A549 (cell line): ENCODE data around the gene TPD52L1. TPM values are rescaled to one million over a fixed set of nuclear protein-coding genes. Genes with fewer than 3 reads are reported as not detected.

Experiments used
- ATAC-seq, 2 experiments: fragments of 200-7000 bp in 1 of 2; fragments of >200 bp in 1 of 2; cut with Nextera tagmentation in 1 of 2; cut with Tn5 transposase in 1 of 2; 3 replicates each; pipeline versions ENCODE4 v1.8.0 to v1.9.1; 2018 to 2020; ENCODE audit warnings: mild to moderate bottlenecking in 1 of 2, moderate library complexity in 1 of 2
- CTCF ChIA-PET: fragments of 300-600 bp; sonication (Branson Sonifier 250); formaldehyde crosslinking; extraction: SDS; loops from one replicate; lab custom pipeline; 2021; ENCODE audit warnings: antibody characterized with exemption, inconsistent platforms; lab: Yijun Ruan, JAX
- POLR2A ChIA-PET: fragments of 350-600 bp; formaldehyde crosslinking; extraction: SDS; loops from one replicate; lab custom pipeline; 2021; ENCODE audit warnings: antibody characterized with exemption, inconsistent platforms; lab: Yijun Ruan, JAX
- DNase-seq, 2 experiments: peaks; one replicate each; pipeline versions ENCODE4 v3.0.0 to v3.0.0-alpha.2; 2011 to 2016; ENCODE audit warnings: low read depth in 1 of 2, low spot score in 1 of 2
- FAIRE-seq: peaks from 2 replicates; lab custom pipeline; 2011; peaks lifted over from hg19 to GRCh38; lab: Jason Lieb, UNC
- H3K27ac ChIP-seq, 2 experiments: fragments of >200 bp; sonication (Bioruptor Twin); formaldehyde crosslinking; 3 replicates each; pipeline ENCODE4 v1.5.1; 2016 to 2017
- H3K4me1 ChIP-seq: fragments of >200 bp; sonication (Bioruptor Twin); formaldehyde crosslinking; 3 replicates; pipeline ENCODE4 v1.6.1; 2016
- H3K4me2 ChIP-seq: fragments of >200 bp; sonication (Bioruptor Twin); formaldehyde crosslinking; 3 replicates; pipeline ENCODE4 v1.6.1; 2016
- H3K4me3 ChIP-seq: fragments of >200 bp; sonication (Bioruptor Twin); formaldehyde crosslinking; 3 replicates; pipeline ENCODE4 v1.5.1; 2016
- H3K9me3 ChIP-seq: fragments of >200 bp; sonication (Bioruptor Twin); formaldehyde crosslinking; 3 replicates; pipeline ENCODE4 v1.6.1; 2016
- CBX8 ChIP-seq: fragments of 200-600 bp; sonication (generic); IDR thresholded peaks from 2 replicates; pipeline ENCODE4 v1.6.1; 2016
- CEBPB ChIP-seq, 2 experiments: fragments of >200 bp in 1 of 2; sonication (Bioruptor Twin) in 1 of 2; formaldehyde crosslinking in 1 of 2; IDR thresholded peaks; 2 replicates each; pipeline ENCODE4 v1.6.1; 2012 to 2016
- CHD2 ChIP-seq: fragments of 150-350 bp; IDR thresholded peaks from 2 replicates; pipeline ENCODE4 v1.6.1; 2014; ENCODE audit warnings: low read length; ENCODE audit not compliant: partially characterized antibody
- CHD4 ChIP-seq: fragments of 200-600 bp; sonication (generic); IDR thresholded peaks from 2 replicates; pipeline ENCODE4 v1.6.1; 2016; ENCODE audit warnings: antibody characterized with exemption, mild to moderate bottlenecking, borderline replicate concordance
- EHF ChIP-seq: fragments of 250-450 bp; sonication (Bioruptor Pico); IDR thresholded peaks from 2 replicates; pipeline ENCODE4 v1.5.0; 2020; ENCODE audit warnings: mild to moderate bottlenecking
- EHMT2 ChIP-seq: fragments of 200-600 bp; sonication (generic); IDR thresholded peaks from 2 replicates; pipeline ENCODE4 v1.6.1; 2016; ENCODE audit warnings: antibody characterized with exemption, low read depth, mild to moderate bottlenecking, moderate library complexity
- FOSB ChIP-seq: fragments of 250-450 bp; sonication (Bioruptor Pico); IDR thresholded peaks from 2 replicates; pipeline ENCODE4 v1.5.0; 2020; ENCODE audit warnings: mild to moderate bottlenecking, moderate library complexity
- FOSL2 ChIP-seq, 2 experiments: fragments of 450-650 bp in 1 of 2; fragments of >200 bp in 1 of 2; sonication (Bioruptor Twin) in 1 of 2; formaldehyde crosslinking; IDR thresholded peaks; 2 replicates each; pipeline versions ENCODE4 v1.5.0 to v1.6.1; 2016 to 2020; ENCODE audit warnings: mild to moderate bottlenecking in 1 of 2, moderate library complexity in 1 of 2
- HEYL ChIP-seq: fragments of 250-450 bp; sonication (Bioruptor Pico); IDR thresholded peaks from 2 replicates; pipeline ENCODE4 v1.8.0; 2021; ENCODE audit warnings: mild to moderate bottlenecking, moderate library complexity
- HOXA7 ChIP-seq: fragments of 250-450 bp; sonication (Bioruptor Pico); IDR thresholded peaks from 2 replicates; pipeline ENCODE4 v1.5.0; 2020; ENCODE audit warnings: mild to moderate bottlenecking, moderate library complexity
- HOXB13 ChIP-seq: fragments of 250-450 bp; sonication (Bioruptor Pico); IDR thresholded peaks from 2 replicates; pipeline ENCODE4 v1.5.0; 2020; ENCODE audit warnings: low read depth, mild to moderate bottlenecking, moderate library complexity
- JUNB ChIP-seq: fragments of >200 bp; sonication (Bioruptor Twin); formaldehyde crosslinking; IDR thresholded peaks from 2 replicates; pipeline ENCODE4 v1.6.1; 2016
- MAFK ChIP-seq: fragments of 450-650 bp; IDR thresholded peaks from 2 replicates; pipeline ENCODE4 v1.6.1; 2014; ENCODE audit not compliant: partially characterized antibody
- MAZ ChIP-seq: fragments of 150-350 bp; IDR thresholded peaks from 2 replicates; pipeline ENCODE4 v1.6.1; 2014; ENCODE audit warnings: antibody characterized with exemption, low read depth, low read length, borderline replicate concordance
- MYC ChIP-seq: IDR thresholded peaks from 2 replicates; pipeline ENCODE4 v1.6.1; 2012; ENCODE audit warnings: mild to moderate bottlenecking, inconsistent platforms, low read length, improper control_type of control experiment, borderline replicate concordance
- NFE2L2 ChIP-seq: fragments of 150-350 bp; conservative IDR thresholded peaks from 2 replicates; pipeline ENCODE4 v1.6.1; 2014; ENCODE audit warnings: low read length
- NPAS2 ChIP-seq: fragments of 250-450 bp; sonication (Bioruptor Pico); IDR thresholded peaks from 2 replicates; pipeline ENCODE4 v1.8.0; 2022; ENCODE audit warnings: mild to moderate bottlenecking, moderate library complexity, borderline replicate concordance
- POLR2A ChIP-seq: IDR thresholded peaks from 2 replicates; pipeline ENCODE4 v1.6.1; 2012; ENCODE audit warnings: mild to moderate bottlenecking, low read length
- RAD21 ChIP-seq, 2 experiments: fragments of >200 bp in 1 of 2; sonication (Bioruptor Twin) in 1 of 2; formaldehyde crosslinking in 1 of 2; IDR thresholded peaks in 1 of 2; conservative IDR thresholded peaks in 1 of 2; 2 replicates in 1 of 2; 3 replicates in 1 of 2; pipeline ENCODE4 v1.6.1; 2012 to 2018; ENCODE audit warnings: inconsistent platforms in 1 of 2
- RFX5 ChIP-seq: fragments of 450-650 bp; IDR thresholded peaks from 2 replicates; pipeline ENCODE4 v1.7.1; 2014; ENCODE audit warnings: antibody characterized with exemption, mild to moderate bottlenecking, moderate library complexity
- SMC3 ChIP-seq: fragments of >200 bp; sonication (Bioruptor Twin); formaldehyde crosslinking; IDR thresholded peaks from 3 replicates; pipeline ENCODE4 v1.6.1; 2018; ENCODE audit warnings: inconsistent platforms
- ZNF302 ChIP-seq: fragments of 250-450 bp; sonication (Bioruptor Pico); IDR thresholded peaks from 2 replicates; pipeline ENCODE4 v1.9.0; 2021; ENCODE audit warnings: inconsistent platforms, mild to moderate bottlenecking, moderate library complexity
- ZSCAN20 ChIP-seq: fragments of 250-450 bp; sonication (Bioruptor Pico); IDR thresholded peaks from 2 replicates; pipeline ENCODE4 v1.8.0; 2022; ENCODE audit warnings: mild to moderate bottlenecking, moderate library complexity
- WGBS: methylation state at CpG from one replicate; pipeline ENCODE4 v1.1.6; 2017; ENCODE audit errors: missing lambda C conversion rate; 5-methylcytosine and 5-hydroxymethylcytosine counted together
- polyA plus RNA-seq, 4 experiments: library from polyadenylated mRNA; depleted of rRNA in 3 of 4; stranded (reverse); fragments of >200 nt; fragmentation: RNase III in 1 of 4; extraction: RNeasy Plus Mini Kit Qiagen cat#74134 plus additional on column Dnase treatment in 1 of 4; gene quantifications; 2 replicates in 3 of 4; 3 replicates in 1 of 4; pipeline ENCODE4 v1.2.3, GENCODE V29; 2011 to 2017
- TF ChIP-seq, protein P1 (sequence below): IDR thresholded peaks from 2 replicates; pipeline ENCODE4 v1.6.1; 2012
- TF ChIP-seq, protein P2 (sequence below): IDR thresholded peaks from 2 replicates; pipeline ENCODE4 v1.6.1; 2012; ENCODE audit warnings: low read depth, borderline replicate concordance
- TF ChIP-seq, protein P3 (sequence below): fragments of 200-600 bp; sonication (generic); IDR thresholded peaks from 2 replicates; pipeline ENCODE4 v1.6.1; 2016; ENCODE audit warnings: antibody characterized with exemption, mild to moderate bottlenecking, moderate library complexity

Gene TPD52L1
- polyA plus RNA-seq, 2 of the 4 experiments (the other 2 are of a cell fraction) = 90.1 to 144 TPM

DNA sequence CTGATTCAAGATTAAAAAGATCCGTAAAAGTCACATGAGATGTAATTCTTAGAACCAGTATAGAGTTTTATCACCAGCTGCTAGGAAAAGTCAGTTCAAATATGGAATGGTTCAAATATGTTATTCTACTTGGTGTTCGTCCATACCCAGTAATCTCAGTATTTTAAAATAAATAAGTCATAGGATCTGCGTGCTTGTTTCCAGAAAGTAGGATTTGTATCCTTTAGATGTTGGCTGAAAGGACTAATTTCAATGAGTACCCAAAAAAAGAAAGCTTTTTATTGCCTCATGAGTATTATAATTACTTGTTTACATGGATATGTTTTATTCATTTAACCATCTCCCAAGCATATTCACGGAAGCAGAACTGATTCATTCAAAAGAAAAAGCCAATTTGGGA is 12.2 kb downstream of the TPD52L1 start:
- ChIA-PET POLR2A (no interaction called here), CTCF (interaction anchor here (0.7 to 2.6 kb wide), 2 partner anchors 11 to 28 kb away, joined by 4 to 9 read pairs; no protein-coding TSS in a partner anchor)
- no peak for DNase-seq
- 90% methylated on average over 4 of the region's 4 CpGs for WGBS
- no peak for ATAC-seq
- H3K27ac ChIP-seq = no peak overlapping the region
- no peaks in the 10 kb centered on the region for H3K9me3 ChIP-seq
- FAIRE-seq = no peak
- peaks cover 20% of the 10 kb centered on the region for H3K4me1 ChIP-seq
- no peak for TF ChIP-seq MYC
- no peak for TF ChIP-seq JUNB
- no peak for TF ChIP-seq NPAS2
- no peak for TF ChIP-seq ZSCAN20 (CRISPR knock-in tag)
- no peak for TF ChIP-seq FOSB (CRISPR knock-in tag)
- H3K4me3 ChIP-seq = no peak overlapping the region
- no peak overlapping the region for H3K4me2 ChIP-seq

- no peak for FAIRE-seq
- CTCF ChIA-PET = interaction anchor here (2.6 kb wide), 1 partner anchor 12 kb away, joined by 9 read pairs; no protein-coding TSS in a partner anchor
- DNase-seq = no peak
Measured at GRCh38 chr6:125166711-125167110, 13.1 kb downstream of the TPD52L1 start.

DNA sequence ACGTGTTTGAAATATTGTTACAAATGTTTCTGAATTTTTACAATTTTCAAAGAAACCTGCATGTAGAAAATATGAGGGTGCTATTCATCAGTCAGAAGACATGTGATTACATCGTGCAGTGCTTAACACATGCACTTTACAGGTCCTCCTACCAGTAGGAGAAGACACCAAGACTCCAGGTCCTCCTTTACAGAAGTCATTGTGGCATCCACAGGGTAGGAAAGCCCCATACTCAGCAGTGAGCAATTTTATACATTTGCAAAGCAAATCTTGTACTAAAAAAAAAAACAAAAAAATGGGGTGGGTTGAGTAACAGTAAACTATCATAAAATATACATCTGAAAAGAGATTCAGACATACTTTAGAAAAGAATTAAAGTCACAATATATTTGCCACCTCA is 14.0 kb downstream of the TPD52L1 start:
- no peak for FAIRE-seq
- Histone ChIP-seq H3K4me3 (no peak overlapping the region), H3K9me3 (no peaks in the 10 kb centered on the region), H3K27ac (no peak overlapping the region), H3K4me1 (peaks cover 21% of the 10 kb centered on the region)
- ATAC-seq = no peak
- no peak for TF ChIP-seq POLR2A
- TF ChIP-seq ZSCAN20 (CRISPR knock-in tag) = no peak
- TF ChIP-seq, protein P1, sequence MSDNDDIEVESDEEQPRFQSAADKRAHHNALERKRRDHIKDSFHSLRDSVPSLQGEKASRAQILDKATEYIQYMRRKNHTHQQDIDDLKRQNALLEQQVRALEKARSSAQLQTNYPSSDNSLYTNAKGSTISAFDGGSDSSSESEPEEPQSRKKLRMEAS = no peak
- no peak for TF ChIP-seq HEYL (CRISPR knock-in tag)
- no peak for TF ChIP-seq NFE2L2
- TF ChIP-seq EHMT2 = no peak
- no peak for TF ChIP-seq CHD2
- TF ChIP-seq, protein P2, sequence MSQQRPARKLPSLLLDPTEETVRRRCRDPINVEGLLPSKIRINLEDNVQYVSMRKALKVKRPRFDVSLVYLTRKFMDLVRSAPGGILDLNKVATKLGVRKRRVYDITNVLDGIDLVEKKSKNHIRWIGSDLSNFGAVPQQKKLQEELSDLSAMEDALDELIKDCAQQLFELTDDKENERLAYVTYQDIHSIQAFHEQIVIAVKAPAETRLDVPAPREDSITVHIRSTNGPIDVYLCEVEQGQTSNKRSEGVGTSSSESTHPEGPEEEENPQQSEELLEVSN = no peak
- TF ChIP-seq, all 56 proteins: peak for 0
- no peak for DNase-seq
- no peak overlapping the region for H3K4me2 ChIP-seq
- CTCF ChIA-PET = interaction anchor here (2.6 kb wide), 1 partner anchor 13 kb away, joined by 9 read pairs; no protein-coding TSS in a partner anchor
- 86% methylated on average over 2 of the region's 2 CpGs for WGBS
- POLR2A ChIA-PET = no interaction called here

More at GRCh38 chr6:125166711-125167110, 13.1 kb downstream of the TPD52L1 start:
- H3K9me3 ChIP-seq = no peaks in the 10 kb centered on the region
- peaks cover 21% of the 10 kb centered on the region for H3K4me1 ChIP-seq
- TF ChIP-seq RAD21 (conservative IDR thresholded peaks at IDR 0.05 in 1 of 2, IDR thresholded peaks at IDR 0.05 in 1 of 2) = no peak
- H3K4me3 ChIP-seq = no peak overlapping the region
- 94% methylated on average over 3 of the region's 3 CpGs for WGBS
- ATAC-seq = no peak
- no peak overlapping the region for H3K27ac ChIP-seq
- POLR2A ChIA-PET = no interaction called here
- no peak overlapping the region for H3K4me2 ChIP-seq

GRCh38 chr6:125169058-125169457 is 15.5 kb downstream of the TPD52L1 start:
- POLR2A ChIA-PET = no interaction called here
- Histone ChIP-seq H3K9me3 (no peaks in the 10 kb centered on the region), H3K4me3 (no peak overlapping the region), H3K4me2 (peak overlapping the region; percentile 32; the same call in 1 of the 3 replicates), H3K4me1 (peaks cover 32% of the 10 kb centered on the region), H3K27ac (peak overlapping the region in 1 of 2 experiments; percentile 65; a peak in 2 of 6 replicates)
- no peak; a peak in 1 of 6 replicates for ATAC-seq
- WGBS = 68% methylated on average over 3 of the region's 3 CpGs
- CTCF ChIA-PET = interaction anchor here (1.3 to 2.1 kb wide), 3 partner anchors 14 to 23 kb away, joined by 3 to 9 read pairs (median 7); partner anchors contain the start of gene TPD52L1
- FAIRE-seq = no peak
- DNase-seq = no peak
- TF ChIP-seq EHF (CRISPR knock-in tag) (no peak), SMC3 (no peak), CEBPB (IDR thresholded peaks at IDR 0.05) (no peak), MYC (no peak), ZNF302 (CRISPR knock-in tag) (no peak), FOSB (CRISPR knock-in tag) (no peak), MAFK (no peak), MAZ (no peak), FOSL2 (IDR thresholded peaks at IDR 0.05) (no peak), FOSL2 (CRISPR knock-in tag; IDR thresholded peaks at IDR 0.05) (no peak), HOXB13 (no peak), CHD4 (no peak), CBX8 (no peak), HOXA7 (CRISPR knock-in tag) (no peak), RFX5 (no peak)
- TF ChIP-seq, protein P2 = no peak
- TF ChIP-seq, protein P3, sequence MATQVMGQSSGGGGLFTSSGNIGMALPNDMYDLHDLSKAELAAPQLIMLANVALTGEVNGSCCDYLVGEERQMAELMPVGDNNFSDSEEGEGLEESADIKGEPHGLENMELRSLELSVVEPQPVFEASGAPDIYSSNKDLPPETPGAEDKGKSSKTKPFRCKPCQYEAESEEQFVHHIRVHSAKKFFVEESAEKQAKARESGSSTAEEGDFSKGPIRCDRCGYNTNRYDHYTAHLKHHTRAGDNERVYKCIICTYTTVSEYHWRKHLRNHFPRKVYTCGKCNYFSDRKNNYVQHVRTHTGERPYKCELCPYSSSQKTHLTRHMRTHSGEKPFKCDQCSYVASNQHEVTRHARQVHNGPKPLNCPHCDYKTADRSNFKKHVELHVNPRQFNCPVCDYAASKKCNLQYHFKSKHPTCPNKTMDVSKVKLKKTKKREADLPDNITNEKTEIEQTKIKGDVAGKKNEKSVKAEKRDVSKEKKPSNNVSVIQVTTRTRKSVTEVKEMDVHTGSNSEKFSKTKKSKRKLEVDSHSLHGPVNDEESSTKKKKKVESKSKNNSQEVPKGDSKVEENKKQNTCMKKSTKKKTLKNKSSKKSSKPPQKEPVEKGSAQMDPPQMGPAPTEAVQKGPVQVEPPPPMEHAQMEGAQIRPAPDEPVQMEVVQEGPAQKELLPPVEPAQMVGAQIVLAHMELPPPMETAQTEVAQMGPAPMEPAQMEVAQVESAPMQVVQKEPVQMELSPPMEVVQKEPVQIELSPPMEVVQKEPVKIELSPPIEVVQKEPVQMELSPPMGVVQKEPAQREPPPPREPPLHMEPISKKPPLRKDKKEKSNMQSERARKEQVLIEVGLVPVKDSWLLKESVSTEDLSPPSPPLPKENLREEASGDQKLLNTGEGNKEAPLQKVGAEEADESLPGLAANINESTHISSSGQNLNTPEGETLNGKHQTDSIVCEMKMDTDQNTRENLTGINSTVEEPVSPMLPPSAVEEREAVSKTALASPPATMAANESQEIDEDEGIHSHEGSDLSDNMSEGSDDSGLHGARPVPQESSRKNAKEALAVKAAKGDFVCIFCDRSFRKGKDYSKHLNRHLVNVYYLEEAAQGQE = no peak
